MCF 10A (cell line): ENCODE data around the gene MYO15B. TPM values are rescaled to one million over a fixed set of nuclear protein-coding genes. Genes with fewer than 3 reads are reported as not detected.

ENCODE experiments used
- Bru-seq: library from RNA; stranded (reverse); fragments of 400-500 nt; gene quantifications from one replicate; lab custom pipeline; 2021; lab: Mats Ljungman, UMichigan
- BruChase-seq, 2 experiments: library from RNA; stranded (reverse); fragments of 400-500 nt; gene quantifications; one replicate each; lab custom pipeline; 2021; lab: Mats Ljungman, UMichigan
- BruUV-seq: library from RNA; stranded (reverse); fragments of 400-500 nt; replicated peaks from 2 replicates; lab custom pipeline; 2021; lab: Mats Ljungman, UMichigan
- CTCF ChIA-PET: fragments of 300-600 bp; sonication (Branson Sonifier 250); formaldehyde crosslinking; extraction: SDS; loops from one replicate; lab custom pipeline; 2021; ENCODE audit warnings: antibody characterized with exemption, inconsistent platforms; lab: Yijun Ruan, JAX
- POLR2A ChIA-PET: fragments of 300-600, 350-650 bp; sonication (Branson Sonifier 250); formaldehyde crosslinking; extraction: SDS; loops from one replicate; lab custom pipeline; 2020; ENCODE audit warnings: antibody characterized with exemption, inconsistent platforms; lab: Yijun Ruan, JAX
- DNase-seq: peaks from one replicate; pipeline ENCODE4 v3.0.0-alpha.2; 2018; ENCODE audit not compliant: unreplicated experiment
- H3K27ac Mint-ChIP-seq: one replicate; pipeline ENCODE4 v1.8.0; 2022; ENCODE audit warnings: mild to moderate bottlenecking, low read depth, mixed read lengths; ENCODE audit not compliant: unreplicated experiment
- H3K27me3 Mint-ChIP-seq: one replicate; pipeline ENCODE4 v1.8.0; 2022; ENCODE audit warnings: mixed read lengths; ENCODE audit not compliant: insufficient read depth, unreplicated experiment
- H3K36me3 Mint-ChIP-seq: one replicate; pipeline ENCODE4 v1.8.0; 2022; ENCODE audit warnings: mild to moderate bottlenecking, moderate library complexity, mixed read lengths; ENCODE audit not compliant: insufficient read depth, unreplicated experiment
- H3K4me1 Mint-ChIP-seq: one replicate; pipeline ENCODE4 v1.8.0; 2022; ENCODE audit warnings: mixed read lengths; ENCODE audit not compliant: insufficient read depth, unreplicated experiment
- H3K4me3 Mint-ChIP-seq: one replicate; pipeline ENCODE4 v1.8.0; 2022; ENCODE audit warnings: mild to moderate bottlenecking, moderate library complexity, mixed read lengths; ENCODE audit not compliant: unreplicated experiment
- H3K9me3 Mint-ChIP-seq: one replicate; pipeline ENCODE4 v1.8.0; 2022; ENCODE audit warnings: mixed read lengths; ENCODE audit not compliant: unreplicated experiment
- intact Hi-C: fragments of 100-400 bp; cut with micrococcal nuclease; formaldehyde crosslinking; loops from 2 replicates; pipeline ENCODE4 v1.14.1; 2022
- long read RNA-seq: library from polyadenylated mRNA; stranded (forward); transcript quantifications from one replicate; pipeline ENCODE4 v2.0.0, GENCODE V29; 2022
- total RNA-seq: library from RNA; stranded (reverse); gene quantifications from 2 replicates; pipeline ENCODE4 v1.2.3, GENCODE V29; 2022
- TF ChIP-seq, protein P1 (sequence below): fragments of 200-600 bp; IDR thresholded peaks from one replicate; pipeline ENCODE4 v1.8.0; 2022; ENCODE audit warnings: antibody characterized with exemption, mild to moderate bottlenecking; ENCODE audit not compliant: unreplicated experiment

The MYO15B gene
- total RNA-seq, result 10.9 and 16.9 TPM in 2 replicates
- Bru-seq, nascent RNA, result percentile 27 among the genes with signal in this experiment
- percentile 33 among the genes with signal in this experiment for BruChase-seq, experiment 1, labeled RNA remaining after a 6-hour chase
- BruChase-seq, experiment 2, labeled RNA remaining after a 2-hour chase, result percentile 25 among the genes with signal in this experiment
- long read RNA-seq, partial matches to known transcripts, result 1 of 1 reads
- long read RNA-seq, other reads (novel, unspliced or antisense), result 0 of 1 reads

DNA sequence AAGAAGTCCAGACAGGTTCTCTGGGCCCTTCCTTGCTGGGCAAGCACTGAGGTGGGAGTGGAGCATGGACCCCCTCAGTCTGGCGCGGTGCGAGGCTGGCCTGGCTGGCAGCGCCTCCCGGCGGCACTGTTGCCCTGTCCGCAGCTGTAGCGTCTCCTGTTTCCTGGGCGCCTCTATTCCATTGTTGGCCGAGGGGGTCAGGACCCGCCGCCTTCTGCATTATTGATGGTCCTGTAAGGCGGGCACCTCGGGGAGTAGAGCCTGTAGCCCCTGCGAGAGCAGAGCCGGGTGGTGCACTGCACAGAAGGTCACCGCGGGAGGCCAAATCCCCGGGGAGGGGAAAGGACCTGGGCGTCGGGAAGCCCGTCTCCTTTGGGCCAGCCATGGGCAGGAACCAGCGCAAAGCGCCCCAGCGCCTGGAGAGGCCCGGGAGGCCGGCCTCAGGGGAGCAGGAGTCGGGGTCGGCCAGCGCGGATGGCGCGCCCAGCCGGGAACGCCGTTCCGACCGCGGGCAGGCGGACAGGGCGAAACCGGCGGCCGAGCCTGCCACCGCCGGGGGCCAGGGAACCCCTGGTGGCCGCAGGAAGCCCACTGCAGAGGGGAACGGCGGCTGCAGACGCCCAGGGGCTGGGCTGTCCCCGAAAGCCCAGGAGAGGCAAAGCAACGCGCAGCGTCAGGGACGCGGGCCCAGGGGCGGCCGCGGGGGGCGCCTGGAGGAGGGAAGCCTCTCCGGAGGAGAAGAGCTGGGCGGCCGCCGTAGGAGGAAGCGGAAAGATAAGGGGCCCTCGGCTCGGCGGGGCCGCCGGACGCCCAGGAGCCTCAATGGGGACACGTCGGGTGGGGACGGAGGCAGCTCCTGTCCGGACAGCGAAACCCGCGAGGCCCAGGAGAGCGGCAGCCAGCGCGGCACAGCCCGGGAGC lies at the start of gene MYO15B:
Gene MYO15B (plus strand): TSS at position 126 of the 921 bp plus-strand sequence. CDS start 258 bp downstream, at position 384.
- TF ChIP-seq, protein P1, sequence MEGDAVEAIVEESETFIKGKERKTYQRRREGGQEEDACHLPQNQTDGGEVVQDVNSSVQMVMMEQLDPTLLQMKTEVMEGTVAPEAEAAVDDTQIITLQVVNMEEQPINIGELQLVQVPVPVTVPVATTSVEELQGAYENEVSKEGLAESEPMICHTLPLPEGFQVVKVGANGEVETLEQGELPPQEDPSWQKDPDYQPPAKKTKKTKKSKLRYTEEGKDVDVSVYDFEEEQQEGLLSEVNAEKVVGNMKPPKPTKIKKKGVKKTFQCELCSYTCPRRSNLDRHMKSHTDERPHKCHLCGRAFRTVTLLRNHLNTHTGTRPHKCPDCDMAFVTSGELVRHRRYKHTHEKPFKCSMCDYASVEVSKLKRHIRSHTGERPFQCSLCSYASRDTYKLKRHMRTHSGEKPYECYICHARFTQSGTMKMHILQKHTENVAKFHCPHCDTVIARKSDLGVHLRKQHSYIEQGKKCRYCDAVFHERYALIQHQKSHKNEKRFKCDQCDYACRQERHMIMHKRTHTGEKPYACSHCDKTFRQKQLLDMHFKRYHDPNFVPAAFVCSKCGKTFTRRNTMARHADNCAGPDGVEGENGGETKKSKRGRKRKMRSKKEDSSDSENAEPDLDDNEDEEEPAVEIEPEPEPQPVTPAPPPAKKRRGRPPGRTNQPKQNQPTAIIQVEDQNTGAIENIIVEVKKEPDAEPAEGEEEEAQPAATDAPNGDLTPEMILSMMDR, result no peak
- intact Hi-C loops, result loop anchor here (2.0 kb wide), 2 partner anchors 71 to 161 kb away; partner anchors contain the start of gene TSEN54
- no peak for DNase-seq
- Mint-ChIP-seq H3K36me3 (no peaks in the 10 kb centered on the region), H3K4me1 (no peaks in the 10 kb centered on the region), H3K4me3 (peak within 1 kb of the TSS; percentile 36), H3K9me3 (no peaks in the 10 kb centered on the region), H3K27me3 (no peaks in the 10 kb centered on the region), H3K27ac (no peak within 1 kb of the TSS)
- BruUV-seq, result no TSS peak
- ChIA-PET POLR2A (interaction anchor here (0.7 to 0.9 kb wide), 2 partner anchors 61 to 72 kb away, joined by 3 read pairs; partner anchors contain the start of gene TSEN54), CTCF (interaction anchor here (0.6 to 1.3 kb wide), 2 partner anchors 45 to 46 kb away, joined by 3 read pairs; partner anchors contain the start of gene SMIM5)

DNA sequence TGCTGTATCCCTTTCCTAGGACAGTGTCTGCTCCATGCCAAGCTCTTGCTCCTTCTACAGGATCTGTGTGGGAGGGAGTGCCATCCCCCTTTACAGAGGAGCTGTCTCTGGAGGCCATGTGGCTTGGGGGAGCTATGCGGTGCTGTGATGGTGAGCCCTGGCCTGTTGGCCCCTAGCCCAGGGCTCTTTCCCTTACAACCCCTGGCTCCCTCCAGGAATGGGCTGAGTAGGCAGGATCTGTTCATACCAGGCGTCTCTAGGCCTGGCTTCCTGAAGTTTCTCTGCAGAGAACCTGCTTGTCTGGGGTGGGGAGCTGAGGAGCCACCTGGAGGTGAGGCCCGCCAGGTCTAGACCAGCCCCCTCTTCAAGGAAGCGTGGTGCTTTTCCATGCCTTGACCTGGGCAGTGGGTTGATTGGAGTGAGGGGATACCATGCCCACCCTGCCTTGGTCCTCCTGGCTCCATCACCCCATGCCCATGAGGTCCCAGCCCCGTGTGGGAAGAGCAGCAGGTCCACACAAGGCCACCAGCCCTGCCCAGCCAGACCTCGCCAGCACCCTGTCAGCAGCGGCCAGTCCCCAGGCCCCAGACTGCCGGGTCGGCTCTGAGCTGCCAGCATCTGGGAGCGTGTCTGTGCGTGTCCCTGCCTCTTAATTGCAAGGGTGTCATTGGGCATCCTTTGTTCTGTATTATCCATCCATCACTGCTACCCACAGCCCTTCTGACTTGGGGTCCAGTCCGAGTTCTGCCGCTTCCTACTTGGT lies 47.5 kb upstream of the MYO15B start:
- POLR2A ChIA-PET, result interaction anchor here (1.2 kb wide), 1 partner anchor 13 kb away, joined by 5 read pairs; no protein-coding TSS in a partner anchor
- no peak overlapping the region for H3K4me3 Mint-ChIP-seq
- TF ChIP-seq, protein P1, result no peak
- intact Hi-C loops, result no loop called here
- no peak overlapping the region for H3K27ac Mint-ChIP-seq
- no peaks in the 10 kb centered on the region for H3K4me1 Mint-ChIP-seq
- H3K9me3 Mint-ChIP-seq, result no peaks in the 10 kb centered on the region
- H3K36me3 Mint-ChIP-seq, result no peaks in the 10 kb centered on the region
- CTCF ChIA-PET, result interaction anchor here (0.6 to 1.1 kb wide), 2 partner anchors 24 to 28 kb away, joined by 3 read pairs; partner anchors contain the start of gene TSEN54
- H3K27me3 Mint-ChIP-seq, result no peaks in the 10 kb centered on the region
- BruUV-seq, result no TSS peak
- DNase-seq, result no peak

DNA sequence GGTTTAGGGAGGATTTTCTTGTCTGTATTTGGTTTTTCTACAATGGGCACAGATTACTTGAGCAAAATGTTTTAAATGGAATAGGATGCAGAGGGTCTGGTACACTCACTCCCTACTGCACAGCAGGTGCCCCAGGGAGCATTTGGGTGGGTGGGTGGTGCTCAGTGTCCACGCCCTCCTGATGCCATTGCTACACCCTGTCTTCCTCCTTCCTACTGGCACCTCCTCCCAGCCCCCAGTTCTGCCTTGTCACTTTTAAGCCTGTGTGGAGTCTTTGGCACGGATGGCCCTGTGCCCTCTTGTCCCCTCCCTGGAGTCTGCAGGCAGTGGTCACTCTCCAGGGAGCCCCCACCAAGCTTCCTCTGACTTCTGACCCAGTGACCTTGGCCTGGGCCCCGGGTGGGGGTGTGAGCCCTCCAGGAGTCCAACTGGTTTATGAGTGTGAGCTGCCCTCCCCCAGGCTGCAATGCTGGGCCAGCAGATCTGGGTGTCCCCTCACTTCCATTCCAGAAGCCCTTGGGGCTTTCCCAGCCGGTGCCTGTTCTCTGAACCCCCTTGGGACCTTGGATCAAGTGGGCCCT lies 46.6 kb upstream of the MYO15B start:
- DNase-seq, result no peak
- TF ChIP-seq, protein P1, result no peak
- H3K9me3 Mint-ChIP-seq, result no peaks in the 10 kb centered on the region
- CTCF ChIA-PET, result interaction anchor here (0.6 kb wide), 2 partner anchors 27 to 173 kb away, joined by 3 to 4 read pairs; no protein-coding TSS in a partner anchor
- intact Hi-C loops, result no loop called here
- BruUV-seq, result no TSS peak
- POLR2A ChIA-PET, result no interaction called here
- H3K4me1 Mint-ChIP-seq, result no peaks in the 10 kb centered on the region
- no peaks in the 10 kb centered on the region for H3K36me3 Mint-ChIP-seq
- no peak overlapping the region for H3K27ac Mint-ChIP-seq
- no peaks in the 10 kb centered on the region for H3K27me3 Mint-ChIP-seq
- H3K4me3 Mint-ChIP-seq, result no peak overlapping the region
